ENCODE measurements around the gene KCNAB2.
A peak's percentile ranks its signal among the peaks of the same experiment; 100 is the strongest.

The KCNAB2 gene

DNA sequence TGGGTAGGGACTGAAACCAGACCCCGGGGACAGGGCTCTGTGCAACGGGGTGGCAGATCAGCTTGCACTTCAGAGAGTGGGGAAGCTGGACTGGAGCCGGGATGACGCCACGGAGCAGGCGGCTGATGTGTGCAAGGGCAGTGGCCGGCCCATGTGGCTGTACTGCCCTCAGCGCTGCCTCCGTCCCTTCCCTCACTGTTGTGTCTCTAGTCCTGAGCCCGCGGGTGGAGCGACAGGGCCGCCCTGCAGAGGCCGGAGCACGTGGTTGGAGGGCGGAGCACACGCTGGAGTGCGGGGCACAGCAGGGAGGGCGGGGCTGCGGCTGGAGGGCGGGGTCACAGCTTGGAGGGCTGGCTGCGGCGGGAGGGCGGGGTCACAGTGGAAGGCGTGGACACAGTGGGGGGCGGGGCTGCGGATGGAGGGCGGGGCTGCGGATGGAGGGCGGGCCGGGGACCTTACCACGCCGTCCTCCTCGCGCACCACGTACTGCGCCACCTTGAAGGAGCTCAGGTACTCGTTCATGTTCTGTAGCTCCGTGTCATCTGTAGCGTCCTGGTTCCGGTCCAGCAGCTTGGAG lies 82.0 kb downstream of the KCNAB2 start:
- peak; percentile 71 to 74 for DNase-seq (ENCODE audit: low read depth in 2 of 2)

DNA sequence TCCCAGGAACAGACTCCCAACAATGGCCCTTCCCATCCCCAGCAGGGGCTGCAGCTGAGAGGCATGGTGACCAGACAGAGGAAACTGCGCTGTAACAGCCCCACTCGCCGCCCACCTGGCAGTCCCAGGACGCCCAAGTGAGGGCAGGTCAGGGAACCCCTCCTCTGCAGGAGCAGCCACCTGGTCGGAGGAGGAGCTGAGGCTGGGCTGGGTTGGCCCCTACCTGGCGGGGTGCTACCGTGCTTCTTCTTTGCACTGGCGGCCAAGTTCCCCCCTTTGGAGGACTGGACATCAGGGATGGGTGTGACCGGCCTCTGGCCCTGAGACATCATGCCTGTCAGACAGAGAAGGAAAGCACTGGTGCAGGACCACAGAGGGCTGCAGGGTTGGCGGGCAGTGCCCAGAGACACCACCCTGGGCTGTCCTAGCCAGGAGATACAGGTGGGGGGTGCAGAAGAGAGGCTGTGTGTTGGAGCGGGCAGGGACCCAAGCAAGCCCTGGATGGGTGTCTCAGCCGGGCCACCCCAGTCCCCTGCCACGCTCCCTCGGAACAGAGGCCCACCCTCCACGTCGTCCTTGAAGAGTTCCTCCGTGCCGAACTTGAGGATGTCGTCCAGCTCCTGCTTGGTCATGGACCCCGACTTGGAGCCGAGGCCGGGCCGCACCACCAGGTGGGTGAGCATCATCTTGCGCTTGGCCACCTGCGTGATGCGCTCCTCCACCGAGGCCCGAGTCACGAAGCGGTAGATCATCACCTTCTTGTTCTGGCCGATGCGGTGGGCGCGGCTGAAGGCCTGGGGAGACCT lies 82.8 kb downstream of the KCNAB2 start:
- DNase-seq (ENCODE audit: low read depth in 2 of 2) = no peak

DNA sequence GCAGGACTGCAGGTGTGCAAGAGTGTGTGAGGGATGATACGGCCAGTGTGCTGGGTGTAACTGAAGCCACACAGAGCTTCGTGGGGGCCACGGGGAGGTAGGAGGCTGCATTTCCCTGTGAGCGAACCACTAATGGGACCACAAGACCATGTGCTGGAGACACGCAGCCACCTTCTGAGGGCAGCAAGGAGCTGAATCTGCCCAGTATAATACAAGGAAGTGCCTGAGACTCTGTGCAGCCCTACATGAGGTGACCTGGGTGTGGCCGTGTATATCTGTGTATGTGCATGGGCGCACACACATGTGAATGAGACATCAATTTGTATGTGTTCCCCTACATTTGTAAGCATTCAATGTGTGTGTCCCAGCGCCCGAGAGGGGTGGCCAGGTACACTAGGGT lies 83.6 kb downstream of the KCNAB2 start:
- DNase-seq (ENCODE audit: low read depth in 2 of 2) = no peak

DNA sequence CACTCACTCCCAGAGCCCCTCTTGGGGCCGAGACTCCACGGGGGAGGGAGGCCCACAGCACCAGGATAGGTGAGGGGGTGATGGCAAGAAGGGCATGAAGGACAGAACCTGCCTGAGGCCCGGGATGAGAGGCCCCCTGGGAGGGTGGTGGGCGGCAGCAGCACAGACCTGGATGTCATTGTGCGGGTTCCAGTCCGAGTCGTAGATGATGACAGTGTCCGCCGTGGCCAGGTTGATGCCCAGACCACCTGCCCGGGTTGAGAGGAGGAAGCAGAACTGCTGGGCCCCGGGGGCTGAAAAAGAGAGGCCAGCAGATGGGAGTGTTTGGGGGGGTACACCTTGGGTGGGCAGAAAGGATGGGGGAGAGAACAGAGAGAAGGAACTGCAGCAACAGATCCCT lies 84.3 kb downstream of the KCNAB2 start:
- no peak for DNase-seq (ENCODE audit: low read depth in 2 of 2)

DNA sequence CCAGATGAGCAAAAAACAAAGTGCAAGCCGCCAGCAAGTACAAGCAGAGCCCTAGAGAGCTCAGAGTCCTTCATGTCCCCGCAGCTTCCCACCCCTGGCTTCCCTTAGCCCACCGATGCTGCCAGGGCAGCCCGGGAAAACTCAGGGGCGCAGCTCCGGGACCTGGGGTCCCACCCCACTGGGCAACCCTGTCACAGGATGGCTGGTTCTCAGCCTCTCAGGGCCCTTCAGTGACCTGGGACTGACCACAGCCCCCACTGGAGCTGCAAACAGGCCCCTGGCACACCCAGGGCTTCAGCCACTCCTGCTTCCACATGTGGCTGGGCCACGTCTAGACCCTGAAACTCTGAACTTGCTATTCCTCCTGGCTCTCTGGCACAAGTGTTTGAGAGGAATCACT lies 84.9 kb downstream of the KCNAB2 start:
- no peak for DNase-seq (ENCODE audit: low read depth in 2 of 2)

DNA sequence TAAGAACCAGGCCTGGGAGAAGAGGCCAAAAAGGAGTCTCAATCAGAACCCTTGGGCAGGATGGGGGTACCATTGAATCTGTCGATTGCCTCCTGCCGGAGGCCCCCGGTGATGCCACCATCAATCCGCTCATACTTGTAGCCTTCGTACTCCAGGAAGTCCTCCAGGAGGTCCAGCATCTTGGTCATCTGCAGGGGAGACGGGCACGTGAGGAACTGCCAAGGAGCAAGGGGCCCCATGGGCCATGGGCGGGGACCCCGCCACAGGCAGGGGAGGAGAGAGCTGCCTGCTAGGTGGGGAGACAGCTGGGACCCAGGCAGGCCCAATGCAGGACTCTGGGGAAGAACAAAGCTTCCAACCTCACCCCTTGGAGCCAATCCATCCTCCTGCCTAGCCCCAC lies 85.9 kb downstream of the KCNAB2 start:
- no peak for DNase-seq (ENCODE audit: low read depth in 2 of 2)

DNA sequence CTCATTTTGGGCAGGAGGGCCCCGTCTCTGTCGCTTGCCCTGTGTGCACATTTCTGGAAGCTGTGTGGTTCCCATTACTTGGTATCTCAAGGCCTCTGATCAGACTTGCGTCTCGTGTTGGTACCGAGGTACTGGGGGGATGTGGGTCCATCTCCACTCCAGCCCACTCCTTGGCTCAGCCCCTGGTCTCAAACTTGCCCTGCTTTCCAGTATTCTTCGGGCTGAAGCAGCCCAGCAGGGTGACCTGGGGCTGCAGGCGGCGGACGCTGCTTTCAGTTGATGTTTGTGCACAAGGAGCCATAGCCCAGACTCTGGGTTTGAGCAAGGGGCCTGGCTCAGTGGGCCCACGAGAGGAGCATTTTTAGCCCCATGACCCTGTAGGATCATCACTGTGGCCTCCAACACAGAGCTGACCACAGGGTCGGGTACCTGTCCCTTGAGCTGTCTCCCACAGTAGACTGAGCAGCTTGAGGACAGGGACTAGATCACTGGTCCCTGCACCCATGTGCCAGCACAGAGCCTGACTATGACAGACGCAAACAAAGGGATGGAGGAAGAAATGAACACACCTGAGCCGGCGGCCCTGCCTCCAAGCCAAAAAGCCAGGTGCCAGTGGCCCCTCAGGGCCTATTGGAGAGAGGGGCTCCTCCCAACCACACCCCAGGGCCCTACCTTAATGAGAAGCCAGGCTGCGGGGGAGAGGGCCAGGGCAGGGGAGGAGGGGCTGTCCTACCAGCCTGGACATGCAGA lies 87.6 kb downstream of the KCNAB2 start:
- no peak for DNase-seq (ENCODE audit: low read depth in 2 of 2)

DNA sequence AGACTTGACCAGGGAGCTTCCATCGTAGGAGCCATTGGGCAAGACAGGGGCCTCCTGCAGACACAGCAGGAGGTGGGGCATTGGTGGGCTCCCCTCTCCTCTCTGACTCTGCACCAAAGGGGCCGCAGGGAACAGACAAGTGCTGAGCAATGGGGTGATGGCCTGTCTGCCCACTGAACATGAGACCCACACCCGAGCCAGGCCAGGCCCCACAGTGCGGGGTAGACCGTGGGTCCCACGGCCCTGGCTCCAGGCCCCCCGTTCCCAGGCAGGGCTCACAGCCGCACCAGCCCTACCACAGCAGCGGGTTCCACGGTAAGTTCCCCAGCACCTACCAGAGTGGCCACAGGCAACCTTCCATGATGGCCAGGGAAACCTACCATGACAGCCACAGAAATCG lies 88.5 kb downstream of the KCNAB2 start:
- DNase-seq (ENCODE audit: low read depth in 2 of 2) = no peak

DNA sequence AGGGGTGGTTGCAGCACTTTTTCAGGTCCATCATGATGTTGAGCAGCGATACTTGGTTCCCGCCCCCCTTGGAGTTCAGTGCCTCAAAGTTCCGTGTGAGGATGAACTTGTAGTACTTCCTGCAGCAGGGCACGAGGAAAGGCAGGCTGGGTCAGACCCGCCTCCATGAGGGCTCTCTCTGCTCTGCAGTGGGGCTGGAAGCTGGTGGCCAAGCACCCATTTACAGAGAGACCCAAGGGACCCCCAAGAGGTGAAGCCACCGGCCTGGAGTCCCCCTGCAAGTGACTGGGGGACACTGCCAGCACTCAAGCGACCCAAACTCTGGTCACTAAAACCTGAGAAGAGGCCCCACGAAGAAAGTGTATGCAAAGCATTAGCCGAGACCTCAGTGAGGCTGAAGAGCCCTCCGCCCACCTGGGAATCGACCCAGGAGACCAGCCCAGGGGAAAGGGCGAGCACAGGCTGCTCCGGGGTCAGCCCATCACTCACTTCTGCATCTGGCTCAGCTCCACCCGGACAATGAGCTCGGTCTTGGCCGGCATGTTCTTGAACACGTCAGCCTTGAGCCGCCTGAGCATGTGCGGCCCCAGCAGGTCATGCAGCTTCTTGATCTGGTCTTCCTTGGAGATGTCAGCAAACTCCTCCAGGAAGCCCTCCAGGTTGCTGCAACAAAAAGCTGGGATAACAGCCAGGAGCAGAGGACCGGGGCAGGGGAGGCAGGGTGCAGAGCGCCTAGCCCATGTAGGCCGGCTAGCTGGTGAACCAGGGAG lies 89.2 kb downstream of the KCNAB2 start:
- DNase-seq (ENCODE audit: low read depth in 2 of 2) = no peak

DNA sequence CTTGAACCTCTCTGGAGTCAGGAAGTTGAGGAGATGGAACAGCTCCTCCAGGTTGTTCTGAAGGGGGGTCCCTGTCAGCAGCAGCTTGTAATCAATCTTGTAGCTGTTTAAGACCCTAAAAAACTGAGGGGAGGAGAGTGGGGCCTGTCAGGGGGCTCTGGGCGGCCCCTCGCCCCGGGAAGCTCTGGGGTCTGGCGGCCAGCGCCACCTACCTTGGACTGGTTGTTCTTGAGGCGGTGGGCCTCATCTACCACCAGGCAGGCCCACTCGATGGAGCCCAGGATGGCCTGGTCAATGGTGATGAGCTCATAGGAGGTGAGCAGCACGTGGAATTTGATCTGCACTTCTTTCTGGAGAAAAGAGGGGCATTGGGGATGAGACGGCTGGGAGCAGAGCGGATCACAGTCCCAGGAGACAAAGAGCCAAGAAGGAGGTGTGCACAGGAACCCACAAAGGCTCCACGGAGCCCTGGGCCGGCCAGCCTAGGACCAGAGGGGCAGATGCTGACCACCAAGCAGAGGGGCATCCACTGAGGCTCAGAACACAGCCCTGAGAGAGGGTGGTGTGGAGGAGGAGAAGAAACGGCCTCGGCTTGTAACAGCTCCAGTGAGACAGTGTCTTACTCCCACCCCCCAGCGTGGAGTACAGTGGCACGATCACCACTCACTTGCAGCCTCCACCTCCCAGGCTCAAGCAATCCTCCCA lies 91.0 kb downstream of the KCNAB2 start:
- DNase-seq (ENCODE audit: low read depth in 2 of 2) = no peak

DNA sequence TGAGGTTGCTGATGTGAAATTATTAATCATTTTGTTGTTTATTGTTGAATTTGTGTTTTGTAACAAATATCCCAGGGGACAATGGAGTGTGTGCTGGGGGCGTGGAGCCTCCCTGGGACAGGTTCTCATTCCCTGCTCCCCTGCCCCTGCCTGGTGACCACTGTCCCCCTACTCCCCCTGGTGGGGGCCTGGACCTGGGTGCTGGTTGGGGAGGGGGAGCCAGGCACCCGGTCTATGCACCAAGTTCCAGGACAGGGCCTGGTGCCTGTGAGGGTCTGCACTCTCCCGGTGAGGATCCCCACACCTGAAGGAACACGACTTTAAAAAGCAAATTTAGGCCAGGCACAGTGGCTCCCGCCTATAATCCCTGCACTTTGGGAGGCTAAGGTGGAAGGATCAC lies 92.1 kb downstream of the KCNAB2 start:
- no peak for DNase-seq (ENCODE audit: low read depth in 2 of 2)

DNA sequence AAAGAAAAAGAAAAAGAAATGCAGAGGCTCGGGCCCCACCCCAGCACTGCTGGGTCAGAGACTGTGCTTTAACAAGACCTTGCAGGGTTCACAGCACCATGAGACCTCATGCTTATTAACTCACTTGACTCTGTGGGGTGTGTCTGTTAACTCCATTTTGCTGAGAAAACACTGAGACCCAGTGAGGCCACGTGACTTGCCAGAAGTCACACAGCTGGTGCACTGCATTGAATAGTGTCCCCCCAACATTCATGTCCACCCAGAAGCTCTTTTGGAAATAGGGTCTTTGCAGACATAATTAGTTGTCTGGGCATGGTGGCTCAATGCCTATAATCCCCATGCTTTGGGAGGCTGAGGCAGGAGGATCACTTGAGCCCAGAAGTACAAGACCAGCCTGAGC lies 94.7 kb downstream of the KCNAB2 start:
- DNase-seq (ENCODE audit: low read depth in 2 of 2) = no peak

DNA sequence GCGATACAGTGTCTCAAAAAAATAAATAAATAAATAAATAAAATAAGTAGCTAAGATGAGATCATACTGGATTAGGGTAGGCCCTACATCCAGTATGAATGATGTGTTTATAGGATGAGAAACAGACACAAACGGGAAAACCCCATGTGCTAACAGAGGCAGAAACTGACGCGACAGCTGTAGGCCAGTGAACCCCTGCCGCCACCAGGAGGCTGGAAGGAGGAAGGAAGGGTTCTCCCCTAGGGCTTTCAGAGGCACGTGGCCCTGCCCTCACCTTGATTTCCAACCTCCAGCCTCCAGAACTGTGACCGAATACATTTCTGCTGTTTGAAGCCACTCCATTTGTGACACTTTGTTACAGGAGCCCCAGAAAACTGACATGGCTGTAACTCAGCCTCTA lies 95.9 kb downstream of the KCNAB2 start:
- peak; percentile 31 to 34 for DNase-seq (ENCODE audit: low read depth in 2 of 2)

DNA sequence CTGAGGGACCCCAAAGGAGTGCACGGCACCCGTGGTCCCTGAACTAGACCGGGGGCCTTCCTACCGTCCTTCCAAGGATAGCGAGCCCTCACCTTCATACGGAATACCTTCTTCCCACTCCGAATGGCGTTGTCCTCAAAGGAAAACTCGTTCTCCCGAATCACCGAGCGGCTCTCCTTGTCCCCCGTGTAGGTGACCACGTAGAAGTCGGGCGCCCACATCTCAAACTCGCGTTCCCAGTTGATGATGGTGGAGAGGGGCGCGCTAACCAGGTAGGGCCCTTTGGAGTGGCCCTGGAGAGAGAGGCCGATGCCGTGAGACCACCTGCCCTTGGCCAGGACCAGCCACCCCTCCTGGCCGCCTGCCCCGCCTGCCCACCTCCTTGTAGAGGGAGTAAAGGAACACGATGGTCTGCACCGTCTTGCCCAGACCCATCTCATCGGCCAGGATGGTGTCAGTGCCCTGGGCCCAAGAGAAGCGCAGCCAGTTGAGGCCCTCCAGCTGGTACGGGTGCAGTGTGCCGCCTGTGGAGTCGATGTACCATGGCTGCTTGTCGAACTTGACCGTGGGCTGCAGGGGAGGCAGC lies 96.4 kb downstream of the KCNAB2 start:
- no peak for DNase-seq (ENCODE audit: low read depth in 2 of 2)

DNA sequence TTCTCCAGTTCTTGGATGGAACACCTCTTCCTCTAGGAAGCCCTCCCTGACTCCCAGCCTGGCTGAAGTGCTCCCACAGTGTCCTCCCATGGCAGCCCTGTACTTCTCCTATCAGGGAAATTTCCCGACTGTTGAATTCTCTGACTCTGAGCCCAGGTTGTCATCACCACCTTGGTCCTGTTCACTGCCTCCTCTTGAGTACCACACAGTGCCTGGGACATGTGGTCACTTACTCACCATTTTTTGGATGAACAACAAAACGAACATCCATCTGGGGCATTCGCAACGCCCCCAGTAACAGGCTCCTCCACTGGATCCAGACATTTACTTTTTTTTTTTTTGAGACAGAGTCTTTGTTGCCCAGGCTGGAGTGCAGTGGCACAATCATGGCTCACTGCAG lies 97.0 kb downstream of the KCNAB2 start:
- DNase-seq (ENCODE audit: low read depth in 2 of 2) = no peak

DNA sequence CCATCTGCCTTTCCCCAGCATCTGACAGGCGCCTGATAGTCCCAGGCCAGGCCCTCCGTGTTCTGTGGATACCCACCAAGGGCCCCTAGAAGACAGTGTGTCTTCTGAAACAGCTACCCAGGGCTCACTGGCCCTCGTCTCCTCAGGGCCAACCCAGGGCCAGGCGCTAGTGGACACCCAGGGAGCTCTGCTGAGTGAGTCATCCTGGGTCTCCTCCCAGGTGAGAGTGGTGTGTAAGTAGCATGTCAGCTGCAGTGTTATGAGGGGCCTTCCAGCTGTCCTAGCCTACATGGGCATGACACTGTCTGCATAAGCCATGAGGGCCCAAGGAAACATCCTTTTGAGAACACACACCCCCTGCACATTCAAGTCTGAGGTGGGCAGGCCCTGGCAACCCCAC lies 97.7 kb downstream of the KCNAB2 start:
- no peak for DNase-seq (ENCODE audit: low read depth in 2 of 2)

DNA sequence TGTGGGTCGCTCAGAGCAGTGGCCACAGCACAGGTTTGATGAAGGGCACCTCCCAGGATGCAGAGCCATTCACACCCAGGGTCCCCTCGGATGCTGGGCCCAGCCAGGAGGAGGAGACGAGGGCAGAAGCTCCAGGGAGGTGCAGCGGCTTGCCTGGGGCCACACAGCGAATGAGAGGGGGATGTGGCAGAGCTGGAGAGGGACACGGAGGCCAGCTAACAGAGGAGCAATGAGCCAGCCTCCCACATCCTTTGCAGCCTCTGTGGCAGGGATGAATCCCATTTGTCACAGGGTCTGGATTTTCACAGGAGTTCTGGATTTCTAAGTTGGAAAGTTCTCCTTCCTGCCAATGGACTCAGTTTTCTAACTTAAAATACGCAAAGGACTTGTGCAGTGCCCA lies 98.5 kb downstream of the KCNAB2 start:
- DNase-seq (ENCODE audit: low read depth in 2 of 2) = no peak

DNA sequence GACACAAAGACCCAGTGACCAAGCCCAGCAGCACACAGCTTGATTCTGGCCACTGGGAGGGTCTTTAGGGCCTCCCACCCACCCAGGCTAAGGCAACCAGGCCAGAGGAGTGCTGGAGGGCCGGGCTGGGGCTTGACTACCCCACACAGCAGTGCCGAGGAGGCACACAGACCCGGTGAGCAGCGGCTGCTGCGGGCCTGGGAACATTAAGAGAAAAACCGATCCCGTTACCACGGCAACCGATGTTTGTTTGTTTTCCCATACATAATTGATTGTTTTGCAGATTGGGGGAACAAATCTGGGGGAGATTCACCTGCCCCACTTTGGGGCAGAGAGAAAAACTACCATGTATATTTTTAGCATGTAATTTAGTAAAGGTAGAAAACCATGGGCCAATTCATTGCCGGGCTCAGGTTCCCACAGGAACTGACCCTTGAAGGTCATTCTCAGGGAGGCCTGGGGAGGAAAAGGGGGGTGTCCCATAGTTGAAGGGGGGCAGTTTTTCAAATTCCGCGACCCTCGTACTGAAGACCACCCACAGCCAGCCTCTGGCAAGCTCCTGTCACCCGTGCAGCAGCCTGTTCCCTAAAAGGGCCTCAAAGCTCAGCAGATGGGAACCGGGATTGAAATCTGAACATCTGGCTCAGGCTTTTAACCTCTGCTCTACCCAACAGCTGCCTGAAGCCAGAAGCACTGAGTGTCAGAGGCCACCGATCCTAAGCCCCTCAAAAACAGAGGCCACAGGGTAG lies 99.1 kb downstream of the KCNAB2 start:
- DNase-seq (ENCODE audit: low read depth in 2 of 2) = no peak

DNA sequence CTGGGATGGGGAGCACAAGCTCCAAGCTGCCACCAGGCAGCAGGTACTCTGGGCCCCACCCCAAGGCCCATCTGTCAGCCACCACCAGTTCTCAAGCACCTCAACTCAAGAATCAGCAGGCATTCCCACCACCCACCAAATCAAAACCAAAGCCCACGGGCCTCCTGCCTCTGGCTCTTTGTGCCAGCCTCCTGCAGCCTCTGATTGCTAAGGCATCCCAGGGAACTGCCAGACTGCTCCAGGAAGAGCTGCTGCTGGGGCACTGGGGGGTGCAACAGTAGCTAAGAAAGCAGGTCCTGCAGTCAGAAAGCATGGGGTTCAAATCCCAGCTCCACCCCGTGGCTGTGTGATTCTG lies 99.7 kb downstream of the KCNAB2 start:
- DNase-seq (ENCODE audit: low read depth in 2 of 2) = no peak

DNA sequence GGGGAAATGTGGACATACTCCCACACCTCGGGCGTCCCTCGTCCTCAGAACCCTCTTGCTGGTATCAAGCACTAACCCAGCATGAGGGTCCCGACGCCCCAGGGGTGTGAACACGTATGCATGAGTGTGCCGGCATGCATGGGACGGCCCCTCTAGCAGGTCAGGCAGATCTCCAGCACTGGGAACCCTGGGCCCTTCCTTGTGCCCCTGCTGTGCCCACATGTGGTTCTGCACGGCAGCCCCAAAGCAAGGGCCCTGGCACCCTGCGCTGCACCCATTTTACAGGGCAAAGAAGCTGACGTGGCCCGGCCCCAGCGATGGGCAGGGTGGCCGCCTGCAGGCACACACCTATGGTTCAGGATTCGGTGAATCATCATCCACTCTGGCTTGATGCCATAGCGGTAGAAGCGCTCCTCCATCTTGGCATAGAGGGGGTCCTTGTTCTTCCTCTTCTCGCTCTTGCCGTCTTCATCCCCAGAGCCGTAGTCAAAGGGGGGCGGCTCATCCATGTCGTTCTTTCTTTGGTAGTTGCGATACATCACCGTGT lies 100.2 kb downstream of the KCNAB2 start:
- no peak for DNase-seq (ENCODE audit: low read depth in 2 of 2)

Measured in stimulated activated CD4-positive, alpha-beta T cell treated with anti-CD3 and anti-CD28 coated beads, Interleukin-15, amount 100 ng/mL, for 48 hours (primary cell).